ENCODE measurements around the gene RERE.

DNA sequence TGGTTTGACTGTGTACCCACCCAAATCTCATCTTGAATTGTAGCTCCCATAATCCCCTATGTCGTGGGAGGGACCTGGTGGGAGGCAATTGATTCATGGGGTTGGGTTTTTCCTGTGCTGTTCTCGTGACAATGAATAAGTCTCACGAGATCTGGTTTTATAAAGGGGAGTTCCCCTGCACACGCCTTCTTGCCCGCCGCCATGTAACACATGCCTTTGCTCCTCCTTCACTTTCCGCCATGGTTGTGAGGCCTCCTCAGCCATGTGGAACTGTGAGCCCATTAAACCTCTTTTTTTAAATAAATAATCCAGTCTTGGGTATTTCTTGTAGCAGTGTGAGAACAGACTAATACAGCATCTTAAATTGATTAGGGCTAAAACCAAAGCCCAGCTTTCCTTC, 22.6 kb upstream of the RERE start:
- TF ChIP-seq, protein P1, sequence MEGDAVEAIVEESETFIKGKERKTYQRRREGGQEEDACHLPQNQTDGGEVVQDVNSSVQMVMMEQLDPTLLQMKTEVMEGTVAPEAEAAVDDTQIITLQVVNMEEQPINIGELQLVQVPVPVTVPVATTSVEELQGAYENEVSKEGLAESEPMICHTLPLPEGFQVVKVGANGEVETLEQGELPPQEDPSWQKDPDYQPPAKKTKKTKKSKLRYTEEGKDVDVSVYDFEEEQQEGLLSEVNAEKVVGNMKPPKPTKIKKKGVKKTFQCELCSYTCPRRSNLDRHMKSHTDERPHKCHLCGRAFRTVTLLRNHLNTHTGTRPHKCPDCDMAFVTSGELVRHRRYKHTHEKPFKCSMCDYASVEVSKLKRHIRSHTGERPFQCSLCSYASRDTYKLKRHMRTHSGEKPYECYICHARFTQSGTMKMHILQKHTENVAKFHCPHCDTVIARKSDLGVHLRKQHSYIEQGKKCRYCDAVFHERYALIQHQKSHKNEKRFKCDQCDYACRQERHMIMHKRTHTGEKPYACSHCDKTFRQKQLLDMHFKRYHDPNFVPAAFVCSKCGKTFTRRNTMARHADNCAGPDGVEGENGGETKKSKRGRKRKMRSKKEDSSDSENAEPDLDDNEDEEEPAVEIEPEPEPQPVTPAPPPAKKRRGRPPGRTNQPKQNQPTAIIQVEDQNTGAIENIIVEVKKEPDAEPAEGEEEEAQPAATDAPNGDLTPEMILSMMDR (conservative IDR thresholded peaks at IDR 0.05; ENCODE audit: low read length), result no peak
- TF ChIP-seq EZH2phosphoT487 (IDR thresholded peaks at IDR 0.05; ENCODE audit: borderline replicate concordance, low read depth, low read length), result no peak

Data from OCI-LY7 (cell line).